ENCODE data around the gene CAV3. TPM values are rescaled to one million over a fixed set of nuclear protein-coding genes. Genes with fewer than 3 reads are reported as not detected.
"Not testable (repeated sequence)": the region's sequence is repeated elsewhere in the genome, so short reads cannot be mapped to it uniquely, and the experiment has no call there.

The CAV3 gene
- total RNA-seq: not detected

DNA sequence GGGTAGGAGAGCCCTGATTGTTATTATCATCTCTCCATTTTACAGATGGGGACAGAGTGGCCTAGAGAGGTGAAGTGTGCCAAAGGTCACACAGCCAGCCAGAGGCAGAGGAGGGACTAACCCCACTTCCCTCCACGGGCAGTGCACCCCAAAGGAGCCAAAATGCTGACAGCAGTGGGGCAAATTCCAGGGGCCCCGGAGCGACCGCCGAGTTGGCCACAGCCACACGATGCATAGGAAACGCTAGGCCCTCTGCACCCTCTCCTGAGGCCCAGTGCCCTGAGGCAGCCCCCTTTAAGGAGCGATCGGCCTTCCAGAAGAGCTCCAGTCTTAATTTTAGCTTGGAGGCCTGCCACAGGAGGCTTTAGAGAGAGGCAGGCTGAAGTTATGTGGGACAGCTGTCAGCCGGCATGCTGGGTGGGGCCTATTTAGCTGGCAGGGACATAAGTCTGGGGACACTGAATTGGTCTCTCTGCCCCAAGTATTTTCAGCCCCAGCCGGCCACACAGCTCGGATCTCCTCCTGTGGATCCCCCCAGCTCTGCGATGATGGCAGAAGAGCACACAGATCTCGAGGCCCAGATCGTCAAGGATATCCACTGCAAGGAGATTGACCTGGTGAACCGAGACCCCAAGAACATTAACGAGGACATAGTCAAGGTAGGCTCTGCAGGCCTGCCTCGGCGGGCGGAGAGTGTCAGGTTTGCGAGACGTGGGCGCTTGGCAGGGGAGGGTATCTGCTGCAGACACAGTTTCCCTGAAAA lies at the start of gene CAV3:
TSS of gene CAV3 (plus strand) at position 471 of the 763 bp plus-strand sequence. CDS start at position 546, 75 bp downstream.
- ATAC-seq (replicated peaks): no peak
- Mint-ChIP-seq H3K4me1 (no peaks in the 10 kb centered on the region), H3K9me3 (no peaks in the 10 kb centered on the region), H3K36me3 (ENCODE audit: low read depth) (no peaks in the 10 kb centered on the region), H3K27me3 (peaks cover 21% of the 10 kb centered on the region), H3K4me3 (no peak within 1 kb of the TSS), H3K27ac (no peak within 1 kb of the TSS)

DNA sequence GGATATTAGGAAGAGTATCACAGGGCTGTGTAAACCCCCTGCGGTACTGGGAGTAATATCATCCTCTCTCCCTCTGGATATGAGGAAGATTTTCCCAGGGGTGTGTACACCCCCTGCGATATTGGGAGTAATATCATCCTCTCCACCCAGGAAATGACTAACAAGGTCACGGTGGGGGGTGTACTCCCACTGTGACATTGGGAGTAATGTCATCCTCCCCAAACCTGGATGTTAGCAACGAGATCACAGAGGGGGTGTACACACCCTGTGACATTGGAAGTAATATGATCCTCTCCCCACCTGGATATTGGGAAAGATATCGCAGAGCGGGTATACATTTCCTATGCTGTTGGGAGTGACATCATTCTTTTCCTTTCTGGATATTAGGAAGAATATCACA lies 48.6 kb upstream of the CAV3 start:
- H3K4me3 Mint-ChIP-seq; ATAC-seq (replicated peaks); H3K9me3 Mint-ChIP-seq; H3K4me1 Mint-ChIP-seq; H3K36me3 Mint-ChIP-seq (ENCODE audit: low read depth); H3K27ac Mint-ChIP-seq: not testable (repeated sequence)
- H3K27me3 Mint-ChIP-seq: peaks cover 14% of the 10 kb centered on the region

DNA sequence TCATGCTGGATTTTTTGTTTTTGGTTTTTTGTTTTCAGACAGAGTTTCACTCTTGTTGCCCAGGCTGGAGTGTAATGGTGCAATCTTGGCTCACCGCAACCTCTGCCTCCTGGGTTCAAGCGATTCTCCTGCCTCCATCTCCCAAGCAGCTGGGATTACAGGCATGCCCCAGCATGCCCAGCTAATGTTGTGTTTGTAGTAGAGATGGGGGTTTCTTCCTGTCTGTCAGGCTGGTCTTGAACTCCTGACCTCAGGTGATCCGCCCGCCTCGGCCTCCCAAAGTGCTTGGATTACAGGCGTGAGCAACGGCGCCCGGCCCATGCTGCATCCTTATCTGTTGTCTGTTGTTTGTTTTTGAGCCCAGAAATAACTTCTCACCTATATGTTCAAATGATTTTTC lies 42.3 kb upstream of the CAV3 start:
- not testable (repeated sequence) for H3K4me1 Mint-ChIP-seq, H3K4me3 Mint-ChIP-seq, H3K27ac Mint-ChIP-seq

DNA sequence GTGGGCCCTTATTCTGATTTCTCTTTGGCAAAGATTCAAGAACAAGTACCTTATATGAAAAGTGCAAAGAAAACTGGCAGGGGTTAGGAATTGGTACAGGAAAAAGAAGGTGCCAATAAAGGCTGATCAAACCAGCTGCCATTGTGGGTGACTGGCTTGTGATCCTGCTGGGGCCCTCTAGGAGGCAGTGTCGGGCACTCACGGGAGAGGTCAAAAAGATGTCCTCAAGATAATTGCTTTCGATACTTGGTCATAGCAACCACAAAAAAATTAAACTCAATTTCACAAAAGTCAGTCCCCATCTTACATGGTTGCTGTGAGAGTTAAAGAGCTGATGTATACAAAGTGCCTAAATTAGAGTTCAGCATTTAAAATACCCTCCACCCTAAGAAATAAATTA lies 31.0 kb upstream of the CAV3 start:
- no peak for ATAC-seq (replicated peaks)
- Mint-ChIP-seq H3K4me1 (no peaks in the 10 kb centered on the region), H3K36me3 (ENCODE audit: low read depth) (no peaks in the 10 kb centered on the region), H3K9me3 (no peaks in the 10 kb centered on the region), H3K4me3 (no peak overlapping the region), H3K27ac (no peak overlapping the region), H3K27me3 (no peaks in the 10 kb centered on the region)

More for the DNA sequence above, 42.3 kb upstream of the CAV3 start:
- H3K36me3 Mint-ChIP-seq (ENCODE audit: low read depth); H3K9me3 Mint-ChIP-seq; H3K27me3 Mint-ChIP-seq; ATAC-seq (replicated peaks): not testable (repeated sequence)

DNA sequence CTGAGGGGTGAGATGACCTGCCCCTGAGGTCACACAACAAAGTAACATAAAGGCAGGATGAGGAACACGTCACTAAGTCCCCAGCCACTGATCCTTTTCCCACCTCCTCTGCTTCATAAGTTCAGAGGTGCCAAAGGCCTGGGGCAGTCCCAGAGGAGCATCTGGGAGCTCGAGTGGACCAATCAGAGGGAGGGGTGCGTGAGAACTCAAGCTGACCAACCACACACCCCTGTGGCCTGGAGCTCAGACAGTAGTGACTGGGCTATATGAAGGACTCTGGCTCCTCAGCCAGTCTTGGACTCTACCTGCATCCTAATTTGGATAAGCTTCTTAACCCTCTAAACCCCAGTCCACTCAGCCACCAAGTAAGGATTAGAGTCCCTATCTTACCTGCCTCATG lies 28.0 kb upstream of the CAV3 start:
- no peaks in the 10 kb centered on the region for H3K36me3 Mint-ChIP-seq (ENCODE audit: low read depth)
- no peak for ATAC-seq (replicated peaks)
- H3K4me1 Mint-ChIP-seq: no peaks in the 10 kb centered on the region
- no peak overlapping the region for H3K27ac Mint-ChIP-seq
- no peaks in the 10 kb centered on the region for H3K27me3 Mint-ChIP-seq
- H3K9me3 Mint-ChIP-seq: no peaks in the 10 kb centered on the region
- H3K4me3 Mint-ChIP-seq: no peak overlapping the region

DNA sequence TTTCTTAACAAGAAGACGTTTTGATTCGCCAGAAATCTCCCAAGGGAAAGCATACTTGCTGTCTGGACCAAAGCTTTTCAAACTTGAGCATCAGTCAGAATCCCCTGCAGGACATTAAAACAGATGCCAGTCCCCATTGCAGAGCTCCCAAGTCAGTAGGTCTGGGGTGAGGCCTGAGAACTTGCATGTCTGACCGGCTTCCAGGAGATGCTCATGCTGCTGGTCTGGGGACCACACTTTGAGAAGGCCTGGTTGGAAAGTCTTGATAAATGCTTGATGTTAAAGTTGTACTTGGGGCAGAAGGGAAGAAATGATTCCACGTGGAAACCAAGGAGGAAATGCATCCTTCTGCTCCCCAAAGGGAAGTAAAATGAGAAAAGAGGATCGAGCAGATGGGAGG lies 24.3 kb upstream of the CAV3 start:
- Mint-ChIP-seq H3K4me1 (no peaks in the 10 kb centered on the region), H3K27me3 (peaks cover 4% of the 10 kb centered on the region), H3K9me3 (no peaks in the 10 kb centered on the region)

DNA sequence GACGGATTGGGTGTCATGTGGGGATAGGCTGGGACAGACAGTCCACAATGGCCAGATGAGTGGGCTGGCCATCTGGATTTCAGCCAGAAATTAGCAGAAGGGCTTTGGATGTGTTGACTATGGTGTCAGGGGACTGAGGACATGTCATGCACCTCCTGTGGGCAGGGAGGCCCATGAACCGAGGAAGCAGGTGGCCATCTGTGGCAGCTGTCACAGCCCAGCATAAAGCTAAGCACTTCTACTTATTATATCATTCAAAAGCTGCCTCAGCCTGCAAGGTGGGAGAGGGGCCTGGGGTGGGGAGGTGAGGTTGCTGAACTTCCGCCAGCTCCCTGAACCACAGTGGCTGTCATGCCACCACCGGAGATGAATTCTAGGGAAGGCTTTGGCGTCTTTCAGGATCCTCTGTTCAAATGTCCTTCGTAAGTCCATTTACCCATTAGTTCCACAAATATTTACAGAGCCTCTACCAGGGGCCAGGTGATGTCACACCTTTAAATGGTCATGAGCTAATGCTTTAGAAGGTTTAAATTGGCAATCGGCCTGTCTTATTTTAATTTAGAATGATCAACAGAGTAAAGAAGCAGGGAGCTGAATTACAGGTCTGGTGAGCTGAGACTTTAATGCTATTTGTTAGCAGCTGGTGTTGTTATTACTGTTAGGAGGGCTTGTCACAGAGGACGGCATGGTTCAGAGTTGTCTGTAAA lies 23.6 kb upstream of the CAV3 start:
- no peak overlapping the region for H3K4me3 Mint-ChIP-seq
- no peaks in the 10 kb centered on the region for H3K36me3 Mint-ChIP-seq (ENCODE audit: low read depth)
- peaks cover 10% of the 10 kb centered on the region for H3K27me3 Mint-ChIP-seq
- H3K9me3 Mint-ChIP-seq: no peaks in the 10 kb centered on the region
- H3K27ac Mint-ChIP-seq: no peak overlapping the region
- H3K4me1 Mint-ChIP-seq: no peaks in the 10 kb centered on the region
- no peak for ATAC-seq (replicated peaks)

More for the DNA sequence above, 24.3 kb upstream of the CAV3 start:
- Mint-ChIP-seq H3K36me3 (ENCODE audit: low read depth) (no peaks in the 10 kb centered on the region), H3K4me3 (no peak overlapping the region), H3K27ac (no peak overlapping the region)
- no peak for ATAC-seq (replicated peaks)

DNA sequence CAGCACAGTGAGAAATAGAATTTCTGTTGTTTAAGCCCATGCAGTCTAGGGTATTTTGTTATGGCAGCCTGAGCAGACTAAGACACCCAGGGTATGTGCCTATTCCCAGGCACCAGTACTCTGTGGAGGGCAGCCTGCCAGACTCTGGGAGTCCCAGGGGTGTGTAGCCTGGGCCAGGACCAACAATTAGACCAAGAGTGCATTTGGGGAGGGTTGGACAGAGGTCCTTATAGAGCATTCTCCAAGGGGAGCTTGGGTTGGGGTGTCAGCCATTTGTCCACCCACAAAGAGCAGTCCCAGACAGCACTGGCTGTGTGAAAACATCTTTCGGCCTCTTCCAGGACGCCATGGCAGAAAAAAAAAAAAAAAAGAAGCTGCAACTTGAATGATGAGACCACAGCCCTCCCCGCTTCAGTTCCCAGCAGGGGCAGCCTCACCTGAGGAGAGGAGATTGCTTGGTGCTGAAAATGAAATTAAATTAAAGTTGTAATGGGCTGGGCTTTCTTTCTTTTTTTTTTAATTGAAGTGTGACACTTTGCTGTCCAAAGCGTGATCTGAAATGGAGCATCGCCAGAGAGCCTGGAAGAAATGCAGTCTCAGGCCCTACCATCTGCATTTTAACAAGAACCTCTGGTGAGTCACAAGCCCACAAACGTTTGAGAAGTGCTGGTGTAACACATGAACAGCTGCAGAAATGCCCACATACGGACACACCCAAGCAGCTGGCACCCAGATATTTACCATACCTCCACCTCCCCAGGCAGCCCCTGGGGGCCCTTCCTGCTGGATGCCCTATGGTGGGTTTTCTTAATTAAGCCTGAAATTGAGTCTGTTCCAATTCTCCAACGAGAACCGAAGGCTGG lies 21.3 kb upstream of the CAV3 start:
- Mint-ChIP-seq H3K4me3 (no peak overlapping the region), H3K36me3 (ENCODE audit: low read depth) (no peaks in the 10 kb centered on the region), H3K27me3 (peaks cover 13% of the 10 kb centered on the region), H3K4me1 (no peaks in the 10 kb centered on the region), H3K27ac (no peak overlapping the region), H3K9me3 (no peaks in the 10 kb centered on the region)
- no peak for ATAC-seq (replicated peaks)

DNA sequence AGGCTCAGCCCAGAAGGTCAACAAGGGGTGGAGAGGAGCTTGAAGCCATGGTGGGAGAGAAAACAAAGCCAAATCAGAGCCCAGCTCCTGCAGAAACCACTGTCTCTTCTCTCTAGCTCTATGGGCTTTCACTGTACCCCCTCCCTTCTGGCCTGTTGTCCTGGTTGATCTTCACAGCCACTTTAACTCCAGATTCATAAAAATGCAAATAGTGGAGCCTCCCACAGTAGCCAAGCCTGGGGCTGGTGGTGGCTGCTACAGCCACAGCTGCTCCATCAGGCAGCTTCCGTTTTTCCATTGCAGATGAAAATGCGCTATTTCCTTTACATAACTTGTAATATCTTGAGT lies 20.7 kb upstream of the CAV3 start:
- H3K27ac Mint-ChIP-seq: no peak overlapping the region
- H3K36me3 Mint-ChIP-seq (ENCODE audit: low read depth): no peaks in the 10 kb centered on the region
- no peaks in the 10 kb centered on the region for H3K9me3 Mint-ChIP-seq
- no peaks in the 10 kb centered on the region for H3K4me1 Mint-ChIP-seq
- ATAC-seq (replicated peaks): no peak
- no peak overlapping the region for H3K4me3 Mint-ChIP-seq
- H3K27me3 Mint-ChIP-seq: peaks cover 13% of the 10 kb centered on the region

DNA sequence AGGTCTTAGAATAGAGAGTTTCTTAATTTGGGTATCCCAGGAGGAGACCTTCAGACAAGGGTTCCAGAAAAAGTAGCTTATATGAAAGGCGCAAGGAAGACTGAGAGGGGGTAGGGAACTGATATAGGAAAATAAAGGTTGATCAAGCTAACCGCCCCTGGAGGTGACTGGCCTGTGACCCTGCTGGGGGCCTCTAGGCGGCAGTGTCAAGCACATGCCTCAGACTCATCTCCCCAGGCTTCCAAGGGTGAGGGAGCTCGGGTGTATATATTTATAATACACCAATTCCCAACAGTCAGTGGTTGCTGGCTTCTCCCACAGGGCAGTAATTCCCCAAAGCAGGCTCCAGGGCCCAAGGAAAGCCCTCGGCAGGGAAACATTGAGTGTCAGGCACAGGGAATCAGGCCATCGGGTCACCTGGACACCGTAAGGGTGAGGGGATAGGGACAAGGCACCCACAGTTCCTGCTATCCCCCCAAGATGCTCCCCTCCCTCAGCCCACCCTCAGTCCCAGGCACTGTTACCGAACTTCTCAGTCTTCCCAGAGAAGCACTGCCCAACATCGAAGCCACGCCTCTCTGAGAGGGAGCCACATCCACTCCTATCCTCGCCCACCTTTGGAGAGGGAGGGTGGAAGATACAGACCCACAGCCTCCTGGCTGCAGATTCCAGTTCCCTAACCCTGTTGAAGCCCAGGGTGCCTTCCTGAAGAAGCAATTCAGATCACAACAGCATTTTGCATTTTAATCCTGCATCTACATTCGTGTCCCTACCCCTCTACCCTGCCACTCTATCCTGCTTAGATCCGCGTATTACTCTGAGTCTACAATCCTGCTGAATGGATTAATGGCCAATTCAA lies 19.5 kb upstream of the CAV3 start:
- Mint-ChIP-seq H3K27me3 (peaks cover 13% of the 10 kb centered on the region), H3K27ac (no peak overlapping the region), H3K36me3 (ENCODE audit: low read depth) (no peaks in the 10 kb centered on the region), H3K4me1 (no peaks in the 10 kb centered on the region), H3K4me3 (no peak overlapping the region), H3K9me3 (no peaks in the 10 kb centered on the region)
- ATAC-seq (replicated peaks): no peak

DNA sequence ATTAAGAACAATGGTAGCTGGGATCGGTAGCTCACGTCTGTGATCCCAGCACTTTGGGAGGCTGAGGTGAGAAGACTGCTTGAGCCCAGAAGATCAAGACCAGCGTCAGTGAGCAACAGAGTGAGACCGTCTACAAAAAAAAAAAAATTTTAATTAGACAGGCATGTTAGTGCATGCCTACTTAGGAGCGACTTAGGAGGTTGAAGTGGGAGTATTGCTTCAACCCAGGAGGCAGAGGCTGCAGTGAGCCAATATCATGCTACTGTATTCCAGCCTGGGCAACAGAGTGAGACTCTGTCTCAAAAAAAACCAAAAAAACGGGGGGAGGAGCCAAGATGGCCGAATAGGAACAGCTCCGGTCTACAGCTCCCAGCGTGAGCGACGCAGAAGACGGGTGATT lies 17.8 kb upstream of the CAV3 start:
- ATAC-seq (replicated peaks); H3K9me3 Mint-ChIP-seq; H3K27ac Mint-ChIP-seq; H3K4me3 Mint-ChIP-seq; H3K4me1 Mint-ChIP-seq; H3K36me3 Mint-ChIP-seq (ENCODE audit: low read depth): not testable (repeated sequence)
- peaks cover 13% of the 10 kb centered on the region for H3K27me3 Mint-ChIP-seq

DNA sequence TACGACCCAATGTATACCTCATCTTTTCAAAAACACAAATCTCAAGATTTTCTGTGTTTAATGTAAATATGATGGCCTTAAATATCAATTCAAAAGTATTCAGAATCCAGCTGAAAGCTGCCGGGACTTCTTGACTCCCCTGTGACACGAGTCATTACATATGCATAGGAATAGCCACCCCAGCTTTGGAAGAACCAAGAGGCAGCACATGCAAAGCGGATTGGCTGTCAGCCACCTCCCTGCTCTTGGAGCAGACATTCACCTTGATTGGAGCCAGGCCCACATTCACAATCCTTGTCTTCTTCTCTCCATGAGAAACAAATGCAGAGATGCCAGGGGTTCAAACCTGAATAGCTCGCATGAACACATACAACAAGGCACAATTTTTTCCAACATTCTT lies 10.8 kb upstream of the CAV3 start:
- H3K27ac Mint-ChIP-seq: no peak overlapping the region
- peaks cover 4% of the 10 kb centered on the region for H3K9me3 Mint-ChIP-seq
- no peak overlapping the region for H3K4me3 Mint-ChIP-seq
- no peaks in the 10 kb centered on the region for H3K4me1 Mint-ChIP-seq
- no peak for ATAC-seq (replicated peaks)
- H3K27me3 Mint-ChIP-seq: no peaks in the 10 kb centered on the region
- no peaks in the 10 kb centered on the region for H3K36me3 Mint-ChIP-seq (ENCODE audit: low read depth)

DNA sequence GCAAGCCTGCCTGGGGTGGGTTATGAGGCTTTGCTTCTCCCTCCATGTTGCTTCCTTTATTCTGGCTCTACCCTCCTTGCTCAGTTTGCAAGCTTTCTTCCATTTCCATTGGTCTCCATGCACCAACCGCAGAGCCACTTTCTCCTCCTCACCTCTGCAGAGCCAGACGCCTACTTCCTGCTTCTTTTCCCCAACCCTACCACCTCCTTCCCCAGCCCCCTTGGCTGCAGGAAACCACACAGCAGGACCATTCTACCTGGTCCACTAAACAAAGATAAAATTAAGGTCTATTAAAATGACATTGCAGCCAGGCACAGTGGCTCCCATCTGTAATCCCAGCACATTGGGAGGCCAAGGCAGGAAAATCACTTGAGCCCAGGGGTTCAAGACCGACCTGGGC lies 10.0 kb upstream of the CAV3 start:
- no peaks in the 10 kb centered on the region for H3K27me3 Mint-ChIP-seq
- no peak overlapping the region for H3K27ac Mint-ChIP-seq
- peaks cover 4% of the 10 kb centered on the region for H3K9me3 Mint-ChIP-seq
- no peaks in the 10 kb centered on the region for H3K36me3 Mint-ChIP-seq (ENCODE audit: low read depth)
- no peak overlapping the region for H3K4me3 Mint-ChIP-seq
- no peak for ATAC-seq (replicated peaks)
- H3K4me1 Mint-ChIP-seq: no peaks in the 10 kb centered on the region

DNA sequence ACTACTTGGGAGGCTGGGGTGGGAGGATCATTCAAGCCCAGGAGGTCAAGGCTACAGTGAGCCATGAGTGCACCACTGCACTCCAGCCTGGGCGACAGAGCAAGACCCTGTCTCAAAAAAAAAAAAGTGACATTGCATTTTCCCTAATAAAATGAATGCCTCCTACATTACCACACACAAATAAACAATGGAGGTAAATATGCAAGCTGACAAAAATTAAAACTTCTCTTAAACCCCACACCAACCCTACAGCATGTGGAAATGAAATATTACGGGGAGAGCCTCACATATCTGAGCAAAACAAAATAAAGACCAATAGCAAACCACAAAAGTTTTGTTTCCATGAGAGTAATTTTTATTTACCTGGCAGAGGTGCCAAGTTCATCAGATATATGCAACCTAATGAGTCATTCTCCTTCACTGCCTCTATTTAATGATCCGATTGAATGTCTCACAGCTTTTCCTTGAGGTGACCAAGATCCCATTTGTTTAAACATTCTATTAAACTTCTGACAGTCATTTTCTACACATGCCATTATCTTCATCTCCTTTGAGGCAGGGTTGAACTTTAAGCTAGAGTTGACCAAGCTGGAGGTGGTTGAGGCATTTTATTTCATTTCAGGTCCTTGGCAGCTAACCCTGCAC lies 9.4 kb upstream of the CAV3 start:
- H3K4me3 Mint-ChIP-seq: no peak overlapping the region
- H3K27ac Mint-ChIP-seq: no peak overlapping the region
- ATAC-seq (replicated peaks): no peak
- no peaks in the 10 kb centered on the region for H3K4me1 Mint-ChIP-seq
- H3K9me3 Mint-ChIP-seq: peaks cover 4% of the 10 kb centered on the region
- peaks cover 3% of the 10 kb centered on the region for H3K27me3 Mint-ChIP-seq
- no peaks in the 10 kb centered on the region for H3K36me3 Mint-ChIP-seq (ENCODE audit: low read depth)

Data from activated T-helper 17 cell treated with anti-CD3 and anti-CD28 coated beads, Interleukin-2, amount 50 U/mL, for 72 hours (primary cell).